Activated CD4-positive, alpha-beta T cell treated with anti-CD3 and anti-CD28 coated beads, Interleukin-10, Interleukin-2, amounts not matched to agents 100 ng/mL and 50 ng/mL, durations not matched to agents 16 hours and 8 hours (primary cell): ENCODE measurements around the gene TPO.

ENCODE experiments used
- DNase-seq: peaks from one replicate; pipeline ENCODE4 v3.0.0-alpha.2; 2020

Gene TPO

DNA sequence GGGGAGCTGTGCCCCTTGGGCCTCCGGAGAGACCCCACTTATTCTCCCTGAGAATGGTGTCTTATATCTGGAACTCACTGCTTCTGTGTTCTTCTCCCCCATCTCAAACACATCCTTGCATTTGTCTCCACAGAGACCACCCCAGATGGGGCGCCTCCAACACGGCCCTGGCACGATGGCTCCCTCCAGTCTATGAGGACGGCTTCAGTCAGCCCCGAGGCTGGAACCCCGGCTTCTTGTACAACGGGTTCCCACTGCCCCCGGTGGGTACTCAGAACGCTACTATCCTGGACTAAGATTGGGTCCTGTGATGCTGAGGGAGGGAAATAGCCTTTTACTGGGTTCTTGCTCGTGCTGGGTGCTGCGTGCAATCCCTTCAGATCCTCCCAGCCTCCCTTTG, 40.3 kb downstream of the TPO start:
- DNase-seq = no peak

DNA sequence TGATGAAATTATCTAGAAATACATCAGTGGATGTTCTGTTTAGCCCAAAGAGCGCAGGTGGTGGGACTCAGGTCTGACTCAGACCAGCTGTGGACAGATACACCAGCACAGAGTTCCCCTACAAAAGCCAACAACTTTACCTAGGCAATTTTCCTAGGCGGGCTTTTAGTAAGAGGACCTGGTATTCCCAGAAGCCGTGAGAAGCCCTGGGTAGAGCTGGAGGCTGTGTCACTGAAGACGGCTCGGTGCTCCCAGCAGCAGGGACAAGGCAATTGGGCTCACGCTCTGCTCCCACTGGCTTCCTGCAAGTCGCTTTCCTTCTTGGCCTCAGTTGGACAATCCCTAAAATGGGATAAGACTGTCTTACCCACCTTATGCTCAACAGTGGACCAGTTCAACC, 41.1 kb downstream of the TPO start:
- DNase-seq = no peak

- no peak for DNase-seq
Measured at GRCh38 chr2:1455466-1455865, 42.2 kb downstream of the TPO start.

DNA sequence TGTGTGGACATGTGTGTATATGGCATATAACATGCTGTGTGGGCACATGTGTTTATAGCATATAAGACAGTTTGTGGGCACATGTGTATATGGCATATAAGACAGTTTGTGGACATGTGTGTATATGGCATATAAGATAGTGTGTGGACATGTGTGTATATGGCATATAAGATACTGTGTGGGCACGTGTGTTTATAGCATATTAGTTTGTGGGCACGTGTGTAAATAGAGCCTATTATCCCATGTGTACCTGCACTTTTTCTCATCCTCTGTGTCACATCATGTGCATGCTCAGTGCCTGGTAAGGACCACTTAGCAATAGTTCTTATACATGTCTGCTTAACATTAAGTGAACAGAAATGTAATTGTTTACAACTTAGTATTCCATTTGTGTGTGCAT, 45.2 kb downstream of the TPO start:
- DNase-seq = no peak

GRCh38 chr2:1459727-1460126, 46.5 kb downstream of the TPO start:
- DNase-seq = no peak

GRCh38 chr2:1460851-1461418, 47.7 kb downstream of the TPO start:
- no peak for DNase-seq

DNA sequence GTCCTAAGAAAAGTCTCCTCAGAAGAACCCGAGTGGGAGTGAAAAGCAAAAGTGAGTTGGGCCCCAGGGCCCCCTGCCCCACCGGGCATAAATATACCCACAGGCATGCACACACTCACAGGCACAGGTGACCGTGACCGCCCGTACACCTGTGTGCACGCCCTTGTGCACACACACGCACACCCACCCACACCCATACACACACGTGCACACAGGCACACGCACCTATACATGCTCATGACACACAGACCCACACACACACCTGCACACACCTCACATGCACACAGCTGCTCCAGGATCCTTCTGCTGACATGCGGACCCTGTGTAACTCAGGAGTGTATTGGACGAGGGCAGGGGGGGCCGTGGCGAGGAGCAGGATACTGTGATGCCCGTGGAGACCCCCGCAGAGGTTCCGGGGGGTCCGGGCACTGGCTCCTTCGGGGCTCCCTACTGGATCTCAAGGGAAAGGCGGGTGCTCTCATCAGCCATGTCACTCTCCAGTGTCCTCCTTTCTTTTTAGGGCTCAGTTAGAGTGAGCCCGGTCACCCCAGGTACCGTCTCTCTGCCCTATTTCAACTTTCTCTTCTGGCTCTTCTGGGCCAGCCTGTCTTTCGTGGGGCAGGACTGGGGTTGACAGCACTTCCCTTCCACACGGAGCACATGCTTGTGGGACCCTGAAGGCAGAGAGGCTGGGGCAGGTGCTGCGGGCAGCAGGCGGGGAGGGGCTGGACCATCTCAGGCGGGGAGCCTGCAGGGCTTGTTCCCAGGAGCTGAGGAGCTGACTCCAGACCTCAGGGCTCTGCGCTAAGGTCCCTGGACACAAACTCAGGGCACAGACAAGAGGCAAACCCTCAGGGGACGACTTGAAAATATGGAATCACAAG, 48.5 kb downstream of the TPO start:
- no peak for DNase-seq

DNA sequence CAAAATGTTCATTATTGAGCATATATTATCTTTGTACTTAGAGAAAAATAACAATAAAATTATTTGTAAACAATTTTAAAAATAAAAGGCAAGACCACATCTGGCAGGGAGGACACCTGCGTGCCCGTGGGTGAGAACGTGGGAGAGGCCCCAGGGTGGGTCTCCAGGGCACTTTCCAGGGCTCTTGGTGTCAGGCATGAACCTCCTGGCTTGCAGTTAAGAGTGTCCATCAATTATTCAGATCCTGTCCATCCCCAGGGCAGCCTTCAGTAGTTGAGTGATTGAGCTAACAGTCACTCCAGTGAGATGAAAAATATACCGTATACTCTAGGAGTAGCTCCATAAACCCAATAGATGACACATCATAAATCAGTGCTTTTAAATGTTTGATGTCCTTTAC, 49.7 kb downstream of the TPO start:
- no peak for DNase-seq

GRCh38 chr2:1472350-1472749, 59.1 kb downstream of the TPO start:
- no peak for DNase-seq

DNA sequence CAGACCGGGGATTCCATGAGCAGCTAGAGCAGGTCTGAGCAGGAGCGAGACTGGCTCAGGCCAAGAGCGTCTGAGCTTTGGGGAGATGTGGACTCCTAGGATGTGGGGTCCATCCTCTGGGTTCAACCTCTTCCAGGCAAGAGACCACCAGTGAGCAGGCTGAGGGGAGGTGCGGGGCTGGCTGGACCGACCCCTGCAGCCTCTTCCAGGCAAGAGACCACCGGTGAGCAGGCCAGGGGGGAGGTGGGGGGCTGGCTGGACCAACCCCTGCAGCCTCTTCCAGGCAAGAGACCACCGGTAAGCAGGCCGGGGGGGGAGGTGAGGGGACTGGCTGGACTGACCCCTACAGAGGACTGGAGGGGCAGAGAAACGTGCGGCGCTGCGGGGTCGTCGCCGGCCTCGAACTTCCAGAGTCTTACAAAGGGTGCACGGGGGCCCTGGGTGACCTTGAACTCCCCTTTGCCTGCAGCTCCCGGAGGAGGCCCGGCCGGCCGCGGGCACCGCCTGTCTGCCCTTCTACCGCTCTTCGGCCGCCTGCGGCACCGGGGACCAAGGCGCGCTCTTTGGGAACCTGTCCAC, 63.4 kb downstream of the TPO start:
- DNase-seq = no peak

GRCh38 chr2:1477196-1478040, 64.2 kb downstream of the TPO start:
- DNase-seq = no peak

DNA sequence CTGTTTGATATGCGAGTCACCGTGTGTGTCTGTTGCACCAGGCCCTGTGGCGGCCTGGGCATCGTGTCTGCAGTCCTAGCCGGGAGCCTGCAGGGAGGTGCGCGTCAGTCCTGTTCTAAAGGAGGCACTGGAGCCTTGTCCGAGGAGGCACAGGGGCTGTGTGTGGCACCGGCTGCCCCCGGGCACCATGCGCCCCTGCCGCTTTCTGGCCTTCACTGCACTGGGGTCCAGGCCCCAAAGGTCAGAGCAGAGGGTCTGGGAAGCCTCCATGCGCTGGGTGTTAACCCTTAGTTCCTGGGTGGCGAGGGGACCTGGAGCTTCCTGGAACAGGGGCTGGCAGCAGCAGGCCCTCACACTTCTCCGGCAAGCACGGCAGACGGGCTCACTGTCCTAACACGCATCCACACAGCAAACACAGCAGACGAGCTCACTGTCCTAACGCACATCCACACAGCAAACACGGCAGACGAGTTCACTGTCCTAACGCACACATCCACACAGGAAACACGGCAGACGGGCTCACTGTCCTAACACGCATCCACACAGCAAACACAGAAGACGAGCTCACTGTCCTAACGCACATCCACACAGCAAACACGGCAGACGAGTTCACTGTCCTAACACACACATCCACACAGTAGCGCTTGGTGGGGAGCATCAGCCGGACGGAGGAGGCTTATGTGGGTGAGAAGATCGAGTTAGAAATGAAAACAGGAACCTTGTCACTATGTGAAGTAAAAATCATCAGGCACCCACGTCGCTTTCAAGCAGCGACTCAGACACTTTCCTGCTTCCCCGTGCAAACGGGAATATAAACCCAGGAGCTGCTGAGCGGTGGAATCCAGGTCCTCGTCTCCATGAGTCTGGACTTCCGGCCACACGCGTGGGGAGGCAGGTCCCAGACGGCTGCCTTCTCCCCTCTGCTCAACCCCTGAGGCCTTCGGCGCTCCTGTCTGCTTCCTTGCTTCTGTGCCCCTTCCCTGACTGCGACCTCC, 65.3 kb downstream of the TPO start:
- no peak for DNase-seq

DNA sequence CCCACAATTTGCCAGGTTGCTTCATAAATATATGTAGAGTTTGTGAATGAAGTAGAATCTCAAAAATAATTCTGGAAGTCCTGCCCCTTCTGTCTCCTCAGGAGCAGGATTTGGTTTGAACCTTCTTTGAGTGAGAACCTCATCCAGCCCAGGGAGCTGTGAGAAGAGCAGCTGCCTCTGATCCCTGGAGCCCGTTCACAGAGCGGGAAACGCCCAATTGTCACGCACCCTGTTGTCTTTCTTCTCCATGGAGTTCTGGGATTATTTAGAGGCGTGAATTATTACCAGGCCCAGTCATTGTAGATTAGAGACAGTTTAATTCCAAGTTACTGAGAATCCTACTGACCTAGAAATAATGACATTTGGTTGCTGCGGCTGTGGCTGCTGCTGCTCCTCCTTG, 66.1 kb downstream of the TPO start:
- DNase-seq = no peak

GRCh38 chr2:1480671-1481076, 67.4 kb downstream of the TPO start:
- no peak for DNase-seq

- DNase-seq = no peak
Measured at GRCh38 chr2:1481406-1482252, 68.4 kb downstream of the TPO start.

- DNase-seq = no peak
Measured at GRCh38 chr2:1482253-1482675, 69.0 kb downstream of the TPO start.

DNA sequence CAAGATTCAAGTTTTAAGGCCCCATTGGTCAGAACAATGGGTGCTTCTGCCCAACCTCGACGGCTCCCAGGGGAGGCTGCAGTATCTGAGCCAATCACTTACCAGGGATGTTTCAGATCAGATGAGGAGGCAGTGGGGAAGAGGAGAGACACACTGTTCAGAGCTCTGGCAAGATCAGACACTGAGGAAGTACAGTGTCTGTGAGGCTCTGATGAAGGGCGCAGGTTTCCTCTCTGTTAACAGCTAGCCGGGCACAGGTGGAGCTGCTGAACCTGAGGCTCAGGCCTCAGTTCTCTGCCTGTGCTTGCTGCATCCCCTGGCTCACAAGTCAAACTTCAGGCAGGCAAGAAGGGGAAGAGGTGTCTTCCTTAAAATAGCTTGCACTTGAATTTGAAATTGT, 69.7 kb downstream of the TPO start:
- DNase-seq = no peak

GRCh38 chr2:1483551-1483950, 70.3 kb downstream of the TPO start:
- no peak for DNase-seq

- DNase-seq = no peak
Measured at GRCh38 chr2:1484131-1484884, 71.0 kb downstream of the TPO start.

GRCh38 chr2:1486670-1487069, 73.4 kb downstream of the TPO start:
- DNase-seq = no peak
